Lower leg skin (tissue), 3 donors: ENCODE data around the gene PGM5.

ENCODE experiments used
- POLR2A ChIP-seq, 2 donors: fragments of 450-650 bp; IDR thresholded peaks; one replicate each; pipeline ENCODE4 v1.6.1; 2016 to 2017; ENCODE audit warnings: antibody characterized with exemption in 2 of 2, mild to moderate bottlenecking in 1 of 2, moderate library complexity in 1 of 2
- TF ChIP-seq, protein P1 (sequence below), 3 donors: fragments of 450-650 bp; IDR thresholded peaks; one replicate each; pipeline ENCODE4 v1.5.1; 2016; ENCODE audit warnings: antibody characterized with exemption in 3 of 3, mild to moderate bottlenecking in 3 of 3, moderate library complexity in 2 of 3

DNA sequence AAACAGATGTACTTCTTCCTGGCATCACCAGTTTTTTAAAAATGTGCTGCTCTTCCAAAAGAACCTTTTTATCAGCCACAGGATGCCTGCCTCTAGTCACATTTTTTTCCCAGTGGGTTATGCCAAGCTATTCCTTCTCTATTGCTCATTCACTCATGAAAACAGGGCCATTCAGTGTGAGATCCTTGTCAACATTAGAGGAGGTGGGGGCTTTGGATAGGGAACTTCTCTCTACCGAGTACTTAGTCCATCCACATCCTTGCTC is 181.1 kb downstream of the PGM5 start:
- TF ChIP-seq, protein P1, sequence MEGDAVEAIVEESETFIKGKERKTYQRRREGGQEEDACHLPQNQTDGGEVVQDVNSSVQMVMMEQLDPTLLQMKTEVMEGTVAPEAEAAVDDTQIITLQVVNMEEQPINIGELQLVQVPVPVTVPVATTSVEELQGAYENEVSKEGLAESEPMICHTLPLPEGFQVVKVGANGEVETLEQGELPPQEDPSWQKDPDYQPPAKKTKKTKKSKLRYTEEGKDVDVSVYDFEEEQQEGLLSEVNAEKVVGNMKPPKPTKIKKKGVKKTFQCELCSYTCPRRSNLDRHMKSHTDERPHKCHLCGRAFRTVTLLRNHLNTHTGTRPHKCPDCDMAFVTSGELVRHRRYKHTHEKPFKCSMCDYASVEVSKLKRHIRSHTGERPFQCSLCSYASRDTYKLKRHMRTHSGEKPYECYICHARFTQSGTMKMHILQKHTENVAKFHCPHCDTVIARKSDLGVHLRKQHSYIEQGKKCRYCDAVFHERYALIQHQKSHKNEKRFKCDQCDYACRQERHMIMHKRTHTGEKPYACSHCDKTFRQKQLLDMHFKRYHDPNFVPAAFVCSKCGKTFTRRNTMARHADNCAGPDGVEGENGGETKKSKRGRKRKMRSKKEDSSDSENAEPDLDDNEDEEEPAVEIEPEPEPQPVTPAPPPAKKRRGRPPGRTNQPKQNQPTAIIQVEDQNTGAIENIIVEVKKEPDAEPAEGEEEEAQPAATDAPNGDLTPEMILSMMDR (IDR thresholded peaks at IDR 0.05): no peak
- TF ChIP-seq POLR2A (IDR thresholded peaks at IDR 0.05): no peak
